ENCODE data around the gene KCND3. TPM values are rescaled to one million over a fixed set of nuclear protein-coding genes. Genes with fewer than 3 reads are reported as not detected.

The KCND3 gene
- total and polyA plus RNA-seq, 2 donors (not counting 3 experiments of a cell fraction or from before 2014, with no cell fraction given), result 0.03 TPM; not detected in 1

DNA sequence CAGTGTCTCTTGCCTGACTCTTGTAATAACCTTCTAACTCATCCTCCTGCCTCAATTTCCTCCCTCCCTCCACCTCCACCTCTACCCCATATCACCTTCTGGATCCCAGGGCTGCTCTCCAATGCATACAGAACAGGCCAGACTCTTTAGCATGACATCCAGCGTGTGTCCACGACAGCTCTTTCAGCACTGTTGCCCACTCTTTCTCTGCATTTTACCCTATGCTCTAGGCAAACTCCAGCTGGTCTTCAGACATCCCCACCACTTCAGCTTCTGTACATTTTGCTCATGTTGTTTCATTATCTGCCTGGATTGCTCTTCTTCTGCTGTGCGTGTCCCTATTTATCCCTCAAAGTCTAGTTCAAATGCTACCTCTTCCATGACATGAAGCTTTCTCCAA, 255.0 kb downstream of the KCND3 start:
- Histone ChIP-seq H2AFZ (ENCODE audit: low read depth, low read length) (no peak overlapping the region), H3K9me1 (replicated peaks; ENCODE audit: control insufficient read depth, extremely low read depth, insufficient read depth, low read length) (no peaks in the 10 kb centered on the region), H4K20me1 (replicated peaks; ENCODE audit: control insufficient read depth, extremely low read depth, insufficient read depth, low read length) (no peaks in the 10 kb centered on the region), H3K4me1 (ENCODE audit: control insufficient read depth, extremely low read depth, insufficient read depth, low read length) (peaks cover 38% of the 10 kb centered on the region), H3K27me3 (ENCODE audit: control insufficient read depth in 2 of 2, insufficient read depth in 2 of 2, low read length in 2 of 2) (no peaks in the 10 kb centered on the region), H3K36me3 (ENCODE audit: control insufficient read depth in 2 of 2, extremely low read depth in 1 of 2, insufficient read depth in 2 of 2, low read length in 2 of 2) (no peaks in the 10 kb centered on the region), H3K9me3 (replicated peaks; ENCODE audit: control insufficient read depth, insufficient read depth, low read length) (no peaks in the 10 kb centered on the region), H3K4me3 (replicated peaks in 1 of 3; ENCODE audit: insufficient read depth in 1 of 3, low read depth in 1 of 3, low read length in 3 of 3) (no peak overlapping the region), H3K79me2 (ENCODE audit: control insufficient read depth, insufficient read depth, low read length) (no peaks in the 10 kb centered on the region), H3K4me2 (ENCODE audit: insufficient read depth, low read length) (peak overlapping the region; percentile 50), H3K27ac (ENCODE audit: insufficient read depth, low read depth, low read length) (peak overlapping the region; percentile 89), H3K9ac (replicated peaks; ENCODE audit: extremely low read depth, insufficient read depth, low read length) (no peak overlapping the region)
- BruUV-seq (replicated peaks), result no TSS peak
- intact Hi-C loops (cut with micrococcal nuclease), result loop anchor here (10.0 kb wide), 1 partner anchor 770 kb away; the partner anchor contains the start of gene LRIF1
- no peak for DNase-seq (ENCODE audit: low read depth, low spot score)
- ChIA-PET POLR2A (no interaction called here), CTCF (interaction anchor here (1.4 to 4.3 kb wide), 4 partner anchors 10 to 20 kb away, joined by 3 to 30 read pairs (median 10); no protein-coding TSS in a partner anchor)
- no peak for FAIRE-seq
- no peak for TF ChIP-seq JUN (IDR thresholded peaks at IDR 0.05; ENCODE audit: borderline replicate concordance, insufficient read depth, insufficient read length, low read depth)
- TF ChIP-seq, protein P1, sequence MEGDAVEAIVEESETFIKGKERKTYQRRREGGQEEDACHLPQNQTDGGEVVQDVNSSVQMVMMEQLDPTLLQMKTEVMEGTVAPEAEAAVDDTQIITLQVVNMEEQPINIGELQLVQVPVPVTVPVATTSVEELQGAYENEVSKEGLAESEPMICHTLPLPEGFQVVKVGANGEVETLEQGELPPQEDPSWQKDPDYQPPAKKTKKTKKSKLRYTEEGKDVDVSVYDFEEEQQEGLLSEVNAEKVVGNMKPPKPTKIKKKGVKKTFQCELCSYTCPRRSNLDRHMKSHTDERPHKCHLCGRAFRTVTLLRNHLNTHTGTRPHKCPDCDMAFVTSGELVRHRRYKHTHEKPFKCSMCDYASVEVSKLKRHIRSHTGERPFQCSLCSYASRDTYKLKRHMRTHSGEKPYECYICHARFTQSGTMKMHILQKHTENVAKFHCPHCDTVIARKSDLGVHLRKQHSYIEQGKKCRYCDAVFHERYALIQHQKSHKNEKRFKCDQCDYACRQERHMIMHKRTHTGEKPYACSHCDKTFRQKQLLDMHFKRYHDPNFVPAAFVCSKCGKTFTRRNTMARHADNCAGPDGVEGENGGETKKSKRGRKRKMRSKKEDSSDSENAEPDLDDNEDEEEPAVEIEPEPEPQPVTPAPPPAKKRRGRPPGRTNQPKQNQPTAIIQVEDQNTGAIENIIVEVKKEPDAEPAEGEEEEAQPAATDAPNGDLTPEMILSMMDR (IDR thresholded peaks at IDR 0.05; ENCODE audit: extremely low read depth in 1 of 2, insufficient read depth in 1 of 2, low read depth in 1 of 2, low read length in 2 of 2), result no peak
- no peak for TF ChIP-seq MYC (IDR thresholded peaks at IDR 0.05; ENCODE audit: low read depth, low read length)
- dilution Hi-C loops (cut with MboI; ENCODE audit: extremely low pct_ligation_motif_present, low sequenced_read_pairs), result no loop called here

DNA sequence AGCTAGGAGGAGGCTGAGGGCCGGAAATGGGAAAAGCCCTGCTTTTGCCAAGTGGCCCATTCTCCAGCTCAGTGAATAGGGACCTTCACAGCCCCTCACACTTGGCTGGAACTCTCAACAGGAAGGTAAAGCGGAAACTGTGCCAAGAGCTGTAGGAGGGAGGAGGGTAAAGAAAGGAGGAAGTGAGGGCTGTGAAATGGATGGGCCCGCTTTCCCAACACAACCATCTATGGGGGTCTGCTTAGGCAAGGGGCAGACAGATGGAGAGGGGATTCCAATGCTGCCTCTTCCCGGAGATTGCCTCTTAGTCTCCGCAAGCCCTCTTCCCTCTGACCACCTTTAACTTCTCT, 255.5 kb downstream of the KCND3 start:
- H4K20me1 ChIP-seq (replicated peaks; ENCODE audit: control insufficient read depth, extremely low read depth, insufficient read depth, low read length), result no peaks in the 10 kb centered on the region
- H3K27me3 ChIP-seq (ENCODE audit: control insufficient read depth in 2 of 2, insufficient read depth in 2 of 2, low read length in 2 of 2), result no peaks in the 10 kb centered on the region
- ChIA-PET POLR2A (interaction anchor here (1.0 kb wide), 1 partner anchor 14 kb away, joined by 3 read pairs; no protein-coding TSS in a partner anchor), CTCF (interaction anchor here (1.4 to 4.3 kb wide), 4 partner anchors 10 to 21 kb away, joined by 3 to 30 read pairs (median 10); no protein-coding TSS in a partner anchor)
- H3K4me3 ChIP-seq (replicated peaks in 1 of 3; ENCODE audit: insufficient read depth in 1 of 3, low read depth in 1 of 3, low read length in 3 of 3), result no peak overlapping the region
- H3K36me3 ChIP-seq (ENCODE audit: control insufficient read depth in 2 of 2, extremely low read depth in 1 of 2, insufficient read depth in 2 of 2, low read length in 2 of 2), result no peaks in the 10 kb centered on the region
- H3K9me1 ChIP-seq (replicated peaks; ENCODE audit: control insufficient read depth, extremely low read depth, insufficient read depth, low read length), result no peaks in the 10 kb centered on the region
- dilution Hi-C loops (cut with MboI; ENCODE audit: extremely low pct_ligation_motif_present, low sequenced_read_pairs), result no loop called here
- peak overlapping the region; percentile 46 for H2AFZ ChIP-seq (ENCODE audit: low read depth, low read length)
- no peaks in the 10 kb centered on the region for H3K9me3 ChIP-seq (replicated peaks; ENCODE audit: control insufficient read depth, insufficient read depth, low read length)
- H3K9ac ChIP-seq (replicated peaks; ENCODE audit: extremely low read depth, insufficient read depth, low read length), result peak overlapping the region; percentile 59
- no TSS peak for BruUV-seq (replicated peaks)
- H3K4me2 ChIP-seq (ENCODE audit: insufficient read depth, low read length), result peak overlapping the region; percentile 50
- no peaks in the 10 kb centered on the region for H3K79me2 ChIP-seq (ENCODE audit: control insufficient read depth, insufficient read depth, low read length)
- peak overlapping the region; percentile 89 for H3K27ac ChIP-seq (ENCODE audit: insufficient read depth, low read depth, low read length)
- peaks cover 36% of the 10 kb centered on the region for H3K4me1 ChIP-seq (ENCODE audit: control insufficient read depth, extremely low read depth, insufficient read depth, low read length)
- TF ChIP-seq EZH2 (IDR thresholded peaks at IDR 0.05; ENCODE audit: borderline replicate concordance, low read depth, low read length, severe bottlenecking) (no peak), POLR2A (IDR thresholded peaks at IDR 0.05; ENCODE audit: low read depth, low read length) (no peak), MYC (IDR thresholded peaks at IDR 0.05; ENCODE audit: low read depth, low read length) (no peak), JUN (IDR thresholded peaks at IDR 0.05; ENCODE audit: borderline replicate concordance, insufficient read depth, insufficient read length, low read depth) (no peak), FOS (IDR thresholded peaks at IDR 0.05; ENCODE audit: borderline replicate concordance, insufficient read depth, low read length) (no peak), POLR2AphosphoS5 (IDR thresholded peaks at IDR 0.05; ENCODE audit: insufficient read depth, low read depth, low read length) (no peak), GATA2 (IDR thresholded peaks at IDR 0.05; ENCODE audit: insufficient read depth, insufficient read length, low read depth, low read length) (no peak)
- TF ChIP-seq, protein P1 (IDR thresholded peaks at IDR 0.05; ENCODE audit: extremely low read depth in 1 of 2, insufficient read depth in 1 of 2, low read depth in 1 of 2, low read length in 2 of 2), result no peak
- TF ChIP-seq, protein P2, sequence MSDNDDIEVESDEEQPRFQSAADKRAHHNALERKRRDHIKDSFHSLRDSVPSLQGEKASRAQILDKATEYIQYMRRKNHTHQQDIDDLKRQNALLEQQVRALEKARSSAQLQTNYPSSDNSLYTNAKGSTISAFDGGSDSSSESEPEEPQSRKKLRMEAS (IDR thresholded peaks at IDR 0.05; ENCODE audit: insufficient read depth, insufficient read length), result no peak
- DNase-seq (ENCODE audit: low read depth, low spot score) (no peak), FAIRE-seq (peak; percentile 78)
- intact Hi-C loops (cut with micrococcal nuclease), result loop anchor here (1.0 to 10.0 kb wide), 2 partner anchors 21 to 769 kb away; partner anchors contain the start of genes DDX20 and LRIF1

Measured in endothelial cell of umbilical vein (primary cell).